HG03045 (cell line): ENCODE measurements around the gene UMAD1.
A peak's percentile ranks its signal among the peaks of the same experiment; 100 is the strongest.

Source experiments
- ATAC-seq: cut with Tn5 transposase; IDR thresholded peaks from one replicate; pipeline ENCODE4 v1.9.1; 2021; ENCODE audit warnings: mild to moderate bottlenecking, moderate library complexity; ENCODE audit not compliant: unreplicated experiment

The UMAD1 gene

DNA sequence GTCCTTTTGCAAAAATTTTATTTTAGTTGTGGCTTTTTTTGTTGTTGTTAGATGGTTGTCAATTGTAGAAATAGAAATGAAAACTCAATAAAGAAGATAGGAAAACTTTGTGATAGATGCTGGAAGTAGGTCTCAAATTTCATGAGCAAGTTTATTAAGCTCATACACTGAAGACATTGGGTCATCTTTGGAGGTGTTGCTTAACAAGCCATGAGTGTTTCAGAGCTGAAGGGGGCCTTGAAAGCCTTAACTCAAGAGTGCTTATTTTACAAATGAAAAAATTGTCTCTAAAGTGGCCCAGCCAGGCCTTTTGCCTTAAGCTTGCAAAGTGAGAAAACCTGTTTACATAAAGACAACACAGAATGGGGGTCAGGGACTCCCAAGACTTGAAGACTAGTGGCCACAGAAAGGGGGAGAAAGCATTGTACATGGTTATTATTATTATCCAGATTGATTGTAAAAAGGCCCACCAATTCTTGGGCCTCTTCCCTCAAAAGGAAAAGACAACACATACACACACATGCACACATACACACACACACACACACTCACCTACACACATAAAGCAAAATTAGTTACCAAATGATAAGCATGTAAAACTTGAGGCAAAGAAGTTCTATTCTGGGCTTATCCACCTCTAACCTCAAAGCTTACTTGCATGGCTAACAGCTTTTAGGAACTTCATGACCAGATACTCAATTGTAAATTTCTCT is 278.3 kb downstream of the UMAD1 start:
- ATAC-seq: no peak

DNA sequence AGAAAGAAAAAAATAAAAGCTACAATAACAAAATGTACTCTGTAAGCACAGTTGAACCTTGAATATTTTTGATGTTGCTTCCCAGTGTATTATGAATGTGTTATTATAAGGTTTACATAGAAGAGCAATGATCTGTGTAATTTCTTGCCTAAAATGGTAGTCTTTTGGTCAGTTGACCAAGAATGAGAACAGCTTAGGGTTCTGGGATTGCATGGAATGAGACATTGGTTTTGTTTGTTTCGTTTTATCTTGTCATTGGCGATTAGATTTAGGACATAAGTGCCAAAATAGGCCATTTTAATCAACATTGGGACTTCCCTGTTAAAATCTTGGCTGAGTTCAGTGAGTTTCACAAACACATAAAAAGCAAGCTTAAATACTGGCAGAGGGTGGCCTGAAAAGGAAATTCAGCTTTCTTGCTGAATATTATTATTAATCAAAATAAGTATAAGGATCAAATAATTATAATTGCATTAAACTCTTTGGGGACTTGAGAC is 278.9 kb downstream of the UMAD1 start:
- ATAC-seq: no peak

DNA sequence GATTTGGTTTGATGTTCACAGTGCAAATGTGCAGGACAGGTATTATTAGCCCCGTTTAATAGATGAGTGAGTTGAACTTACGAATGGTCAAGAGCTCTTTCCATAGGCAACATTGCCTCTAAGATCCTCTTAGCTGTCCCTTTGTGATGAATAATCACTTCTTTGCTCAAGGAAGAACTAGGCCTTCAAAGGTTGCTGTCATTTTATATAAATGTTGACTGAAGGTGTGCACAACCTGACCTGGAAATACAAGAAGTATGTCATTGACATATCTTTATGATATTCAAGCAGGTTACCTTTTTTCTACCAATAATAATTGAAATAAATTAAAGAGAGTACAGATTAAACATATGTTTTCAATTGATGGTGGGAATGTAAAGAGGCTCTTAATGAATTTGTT is 279.5 kb downstream of the UMAD1 start:
- ATAC-seq: no peak

DNA sequence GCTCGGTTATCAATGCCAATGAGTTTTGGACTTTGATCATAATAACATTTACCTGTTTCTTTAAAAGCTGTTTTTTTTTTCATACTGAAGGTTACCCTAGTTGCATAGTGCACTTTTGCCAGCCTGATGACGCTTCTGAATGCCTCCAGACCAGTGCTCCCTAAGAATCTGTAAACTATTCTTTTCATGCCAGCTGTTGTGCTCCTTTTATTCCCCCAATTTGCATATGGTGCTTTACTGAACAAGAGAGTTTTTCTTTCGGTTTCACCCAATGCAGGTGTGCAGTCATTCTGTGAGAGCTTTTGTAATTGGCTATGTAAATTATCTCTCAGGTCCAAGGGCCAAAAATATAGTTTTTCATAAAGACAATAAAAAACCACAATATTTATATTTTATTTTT is 279.9 kb downstream of the UMAD1 start:
- ATAC-seq: peak; percentile 85

DNA sequence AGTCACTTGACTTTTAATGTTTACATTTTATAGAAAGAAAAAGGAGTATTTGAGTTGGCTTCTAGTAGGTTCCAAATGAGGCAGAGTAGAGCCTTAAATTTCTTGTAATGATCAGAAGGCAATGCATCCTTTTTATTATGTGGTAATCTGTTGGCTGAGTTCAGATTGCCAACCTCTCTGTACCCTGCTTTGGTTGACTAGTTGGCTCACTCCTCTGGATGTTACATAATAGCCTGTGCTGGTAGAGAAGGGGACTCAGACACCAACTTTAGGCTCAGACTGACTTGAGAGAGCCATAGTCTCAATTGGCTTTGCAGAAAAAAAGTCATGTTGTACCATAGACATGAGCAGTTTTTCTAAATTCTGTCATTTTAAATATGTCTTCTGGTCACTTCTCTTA is 281.3 kb downstream of the UMAD1 start:
- ATAC-seq: no peak

DNA sequence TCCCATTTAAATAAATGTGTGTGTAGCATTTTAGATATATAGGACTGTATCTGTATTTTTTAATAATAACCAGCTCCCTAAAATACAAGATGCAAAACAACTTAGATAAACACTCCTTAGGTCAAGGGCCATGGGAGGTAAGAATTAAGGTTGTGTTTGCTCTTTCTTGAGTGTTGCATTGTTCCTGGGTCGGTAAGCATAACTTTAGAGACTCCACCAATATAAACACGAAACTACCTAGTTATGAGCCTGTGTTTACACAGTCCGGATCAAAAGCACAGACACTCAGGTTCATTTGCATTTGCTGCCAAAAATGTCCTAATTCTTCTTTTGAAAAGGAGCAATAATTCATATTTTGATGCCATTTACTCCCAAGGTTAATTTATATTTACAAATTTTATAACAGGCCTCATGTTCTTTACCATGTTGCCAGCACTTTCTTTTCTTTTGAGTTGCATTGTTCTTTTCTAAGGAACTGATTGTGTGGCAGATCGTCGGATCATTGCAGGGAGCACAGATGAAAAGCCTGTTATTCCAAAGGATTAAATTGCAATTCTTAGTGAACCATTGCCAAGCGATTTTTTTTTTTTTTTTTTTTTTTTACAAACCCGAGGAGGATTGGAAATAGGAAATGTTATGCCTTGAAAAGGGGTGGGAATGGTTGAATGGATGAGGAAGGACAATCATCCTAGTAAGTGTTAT is 282.3 kb downstream of the UMAD1 start:
- ATAC-seq: no peak

DNA sequence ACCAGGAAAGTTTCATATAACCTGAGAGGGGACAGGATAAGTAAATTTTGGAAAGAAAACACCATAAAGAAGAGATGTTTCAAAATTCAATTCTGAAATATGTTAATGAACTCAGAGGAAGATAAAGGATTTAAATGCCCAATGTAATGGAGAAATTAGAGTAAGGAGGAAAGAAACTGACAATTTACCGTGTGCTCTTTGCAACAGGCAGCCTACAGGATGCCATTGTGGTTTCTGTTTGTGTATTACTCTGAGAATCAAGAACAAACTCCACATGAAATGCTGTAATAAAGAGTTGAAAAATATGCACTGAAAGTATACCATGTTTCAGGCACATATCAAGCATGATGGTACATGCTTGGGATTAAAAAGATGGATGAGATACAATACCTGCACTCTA is 283.3 kb downstream of the UMAD1 start:
- no peak for ATAC-seq

DNA sequence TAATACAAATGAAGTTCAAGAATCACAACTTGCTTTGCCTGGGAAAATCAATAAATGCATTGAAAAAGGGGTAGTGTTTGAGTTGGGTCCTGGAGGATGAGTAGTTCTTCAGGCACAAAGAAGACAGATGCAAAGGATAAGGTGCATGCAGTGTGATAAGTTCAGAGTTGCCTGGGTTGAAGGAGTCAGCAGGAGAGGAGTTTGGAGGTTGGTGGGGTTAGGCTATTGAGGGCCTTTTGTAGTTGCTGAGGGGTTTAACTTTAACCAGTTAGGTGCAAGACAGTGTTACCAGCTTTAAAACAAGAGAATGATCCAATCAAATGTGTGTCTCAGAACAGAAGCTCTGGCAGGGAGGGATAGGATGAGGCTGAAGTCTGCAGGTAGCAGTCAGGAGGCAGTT is 283.8 kb downstream of the UMAD1 start:
- ATAC-seq: no peak
